Measurements from ENCODE around the gene MMP17.

DNA sequence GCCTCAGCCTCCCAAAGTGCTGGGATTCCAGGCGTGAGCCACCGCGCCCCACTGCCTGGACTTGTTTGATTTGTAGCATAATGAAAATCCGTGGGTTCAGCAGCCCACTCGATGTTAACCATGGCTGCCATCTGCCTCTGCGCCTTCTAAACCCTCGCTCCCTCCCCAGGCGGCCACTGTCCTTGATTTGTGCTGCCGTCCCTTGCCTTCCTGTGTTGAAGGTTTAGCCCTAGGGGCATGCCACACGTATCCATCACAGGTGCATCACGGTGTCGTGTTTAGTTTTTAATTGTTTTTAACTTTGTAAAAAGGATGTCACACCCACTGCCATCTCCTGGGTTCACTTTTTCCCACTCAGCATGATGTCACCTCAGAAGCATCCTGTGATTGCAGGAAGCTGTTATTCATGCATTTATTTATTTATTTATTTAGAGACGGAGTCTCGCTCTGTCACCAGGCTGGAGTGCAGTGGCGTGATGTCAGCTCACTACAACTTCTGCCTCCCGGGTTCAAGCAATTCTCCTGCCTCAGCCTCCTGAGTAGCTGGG lies 41.8 kb downstream of the MMP17 start:
- TF ChIP-seq EZH2 (IDR thresholded peaks at IDR 0.05; ENCODE audit: borderline replicate concordance, low read length) (no peak), CTCF (IDR thresholded peaks at IDR 0.05; ENCODE audit: low read length) (no peak)

All from OCI-LY1 (cell line).